ENCODE measurements around the gene MFSD6.
A peak's percentile ranks its signal among the peaks of the same experiment; 100 is the strongest.
"Not testable (repeated sequence)": the region's sequence is repeated elsewhere in the genome, so short reads cannot be mapped to it uniquely, and the experiment has no call there.

Gene MFSD6

GRCh38 chr2:190501702-190502407 is 93.7 kb downstream of the MFSD6 start:
- DNase-seq (ENCODE audit: low spot score), result no peak

GRCh38 chr2:190503088-190503487 is 94.9 kb downstream of the MFSD6 start:
- no peak for DNase-seq (ENCODE audit: low spot score)

- no peak for DNase-seq (ENCODE audit: low spot score)
Measured at GRCh38 chr2:190504912-190505311, 96.8 kb downstream of the MFSD6 start.

GRCh38 chr2:190505696-190506095 is 97.5 kb downstream of the MFSD6 start:
- DNase-seq (ENCODE audit: low spot score), result no peak

- no peak for DNase-seq (ENCODE audit: low spot score)
Measured at GRCh38 chr2:190506666-190507065, 98.5 kb downstream of the MFSD6 start.

- no peak for DNase-seq (ENCODE audit: low spot score)
Measured at GRCh38 chr2:190507135-190507534, 99.0 kb downstream of the MFSD6 start.

GRCh38 chr2:190509895-190510294 is 101.7 kb downstream of the MFSD6 start:
- not testable (repeated sequence) for DNase-seq (ENCODE audit: low spot score)

- no peak for DNase-seq (ENCODE audit: low spot score)
Measured at GRCh38 chr2:190511104-190511503, 102.9 kb downstream of the MFSD6 start.

- no peak for DNase-seq (ENCODE audit: low spot score)
Measured at GRCh38 chr2:190512539-190513095, 104.5 kb downstream of the MFSD6 start.

GRCh38 chr2:190513877-190514276 is 105.7 kb downstream of the MFSD6 start:
- no peak for DNase-seq (ENCODE audit: low spot score)

- DNase-seq (ENCODE audit: low spot score), result no peak
Measured at GRCh38 chr2:190514676-190515075, 106.5 kb downstream of the MFSD6 start.

- DNase-seq (ENCODE audit: low spot score), result peak; percentile 47
Measured at GRCh38 chr2:190515687-190516086, 107.5 kb downstream of the MFSD6 start.

- no peak for DNase-seq (ENCODE audit: low spot score)
Measured at GRCh38 chr2:190517468-190517867, 109.3 kb downstream of the MFSD6 start.

GRCh38 chr2:190519975-190520767 is 112.0 kb downstream of the MFSD6 start:
- DNase-seq (ENCODE audit: low spot score), result peak; percentile 26

GRCh38 chr2:190524928-190525327 is 116.8 kb downstream of the MFSD6 start:
- no peak for DNase-seq (ENCODE audit: low spot score)

- DNase-seq (ENCODE audit: low spot score), result no peak
Measured at GRCh38 chr2:190526105-190526750, 118.1 kb downstream of the MFSD6 start.

GRCh38 chr2:190527214-190527613 is 119.1 kb downstream of the MFSD6 start:
- no peak for DNase-seq (ENCODE audit: low spot score)

GRCh38 chr2:190527918-190528317 is 119.8 kb downstream of the MFSD6 start:
- no peak for DNase-seq (ENCODE audit: low spot score)

GRCh38 chr2:190528521-190529001 is 120.4 kb downstream of the MFSD6 start:
- DNase-seq (ENCODE audit: low spot score), result no peak

- no peak for DNase-seq (ENCODE audit: low spot score)
Measured at GRCh38 chr2:190529486-190530247, 121.5 kb downstream of the MFSD6 start.

- no peak for DNase-seq (ENCODE audit: low spot score)
Measured at GRCh38 chr2:190530248-190530900, 122.2 kb downstream of the MFSD6 start.
